H9 (cell line): Measurements from ENCODE around the gene USH2A. TPM values are rescaled to one million over a fixed set of nuclear protein-coding genes. Genes with fewer than 3 reads are reported as not detected.

ENCODE experiments used
- DNase-seq: peaks from one replicate; pipeline ENCODE4 v3.0.0-alpha.2; 2017
- H2AFZ ChIP-seq: one replicate; pipeline ENCODE4 v1.6.1; 2013; ENCODE audit warnings: mild to moderate bottlenecking, low read length, control low read depth, moderate library complexity
- H2AK5ac ChIP-seq: 2 replicates; pipeline ENCODE4 v1.6.1; 2013; ENCODE audit warnings: low read length, control low read depth, mixed read lengths; ENCODE audit not compliant: insufficient read length
- H2BK120ac ChIP-seq: one replicate; pipeline ENCODE4 v1.6.1; 2013; ENCODE audit warnings: low read depth, mild to moderate bottlenecking, low read length, control low read depth, inconsistent platforms; ENCODE audit not compliant: poor library complexity, severe bottlenecking
- H2BK12ac ChIP-seq: 2 replicates; pipeline ENCODE4 v1.6.1; 2013; ENCODE audit warnings: low read length, control low read depth, mixed read lengths, low read depth; ENCODE audit not compliant: insufficient read length
- H2BK15ac ChIP-seq: 2 replicates; pipeline ENCODE4 v1.6.1; 2013; ENCODE audit warnings: low read depth, low read length, control low read depth
- H2BK20ac ChIP-seq: one replicate; pipeline ENCODE4 v1.6.1; 2013; ENCODE audit warnings: low read depth, mild to moderate bottlenecking, low read length, control low read depth, inconsistent platforms; ENCODE audit not compliant: poor library complexity, severe bottlenecking
- H2BK5ac ChIP-seq: 2 replicates; pipeline ENCODE4 v1.6.1; 2013; ENCODE audit warnings: low read length, control low read depth, mixed read lengths; ENCODE audit not compliant: insufficient read length
- H3K14ac ChIP-seq: 2 replicates; pipeline ENCODE4 v1.6.1; 2013; ENCODE audit warnings: low read length, control low read depth; ENCODE audit not compliant: insufficient read depth
- H3K18ac ChIP-seq: 2 replicates; pipeline ENCODE4 v1.6.1; 2013; ENCODE audit warnings: low read depth, mild to moderate bottlenecking, mixed read lengths, low read length, control low read depth; ENCODE audit not compliant: insufficient read length
- H3K23ac ChIP-seq: 2 replicates; pipeline ENCODE4 v1.6.1; 2013; ENCODE audit warnings: low read length, control low read depth, mixed read lengths, low read depth; ENCODE audit not compliant: insufficient read length
- H3K23me2 ChIP-seq: 2 replicates; pipeline ENCODE4 v1.6.1; 2013; ENCODE audit warnings: low read depth, mild to moderate bottlenecking, mixed read lengths, low read length, control low read depth; ENCODE audit not compliant: insufficient read length, poor library complexity, severe bottlenecking
- H3K27ac ChIP-seq: 2 replicates; pipeline ENCODE4 v1.5.1; 2013; ENCODE audit warnings: low read length, control low read depth, mixed read lengths, low read depth; ENCODE audit not compliant: insufficient read length
- H3K27me3 ChIP-seq: 2 replicates; pipeline ENCODE4 v1.6.1; 2013; ENCODE audit warnings: low read length, control low read depth, inconsistent platforms; ENCODE audit not compliant: insufficient read depth
- H3K4ac ChIP-seq: 2 replicates; pipeline ENCODE4 v1.6.1; 2013; ENCODE audit warnings: low read depth, mild to moderate bottlenecking, control low read depth, inconsistent platforms, low read length, moderate library complexity
- H3K4me1 ChIP-seq: 2 replicates; pipeline ENCODE4 v1.6.1; 2013; ENCODE audit warnings: low read length, control low read depth, inconsistent platforms; ENCODE audit not compliant: insufficient read depth
- H3K4me2 ChIP-seq: 2 replicates; pipeline ENCODE4 v1.6.1; 2013; ENCODE audit warnings: low read length, control low read depth, mixed read lengths; ENCODE audit not compliant: insufficient read length, insufficient read depth
- H3K56ac ChIP-seq: 2 replicates; pipeline ENCODE4 v1.6.1; 2013; ENCODE audit warnings: low read depth, mild to moderate bottlenecking, mixed read lengths, low read length, control low read depth; ENCODE audit not compliant: insufficient read length
- H3K79me1 ChIP-seq: 2 replicates; pipeline ENCODE4 v1.6.1; 2013; ENCODE audit warnings: low read depth, mild to moderate bottlenecking, moderate library complexity, low read length, control low read depth, inconsistent platforms; ENCODE audit not compliant: insufficient read depth, poor library complexity, severe bottlenecking
- H3K79me2 ChIP-seq: 2 replicates; pipeline ENCODE4 v1.6.1; 2013; ENCODE audit warnings: low read length, control low read depth, inconsistent platforms; ENCODE audit not compliant: insufficient read depth
- H3K9ac ChIP-seq: 2 replicates; pipeline ENCODE4 v1.6.1; 2013; ENCODE audit warnings: low read length, control low read depth, mixed read lengths; ENCODE audit not compliant: insufficient read length; ENCODE audit errors: extremely low read depth
- H3K9me3 ChIP-seq: one replicate; pipeline ENCODE4 v1.6.1; 2013; ENCODE audit warnings: low read depth, low read length, inconsistent platforms; ENCODE audit not compliant: control insufficient read depth
- H3T11ph ChIP-seq: one replicate; pipeline ENCODE4 v1.6.1; 2013; ENCODE audit warnings: mild to moderate bottlenecking, low read length, control low read depth, inconsistent platforms
- H4K20me1 ChIP-seq: one replicate; pipeline ENCODE4 v1.6.1; 2013; ENCODE audit not compliant: control insufficient read depth, insufficient read length, insufficient read depth
- H4K5ac ChIP-seq: 2 replicates; pipeline ENCODE4 v1.6.1; 2013; ENCODE audit warnings: low read depth, mild to moderate bottlenecking, mixed read lengths, low read length, control low read depth; ENCODE audit not compliant: insufficient read length
- H4K8ac ChIP-seq: replicated peaks from 2 replicates; pipeline ENCODE4 v1.6.1; 2013; ENCODE audit warnings: low read length, control low read depth, mixed read lengths, low read depth; ENCODE audit not compliant: insufficient read length
- H4K91ac ChIP-seq: 2 replicates; pipeline ENCODE4 v1.6.1; 2013; ENCODE audit warnings: low read depth, mild to moderate bottlenecking, moderate library complexity, mixed read lengths, low read length, control low read depth; ENCODE audit not compliant: insufficient read length
- H3K27ac Mint-ChIP-seq, 3 experiments: 2 replicates in 2 of 3; 3 replicates in 1 of 3; pipeline ENCODE4 v1.8.0; 2020 to 2021; ENCODE audit warnings: mixed read lengths in 3 of 3, mild to moderate bottlenecking in 1 of 3, moderate library complexity in 1 of 3
- H3K27me3 Mint-ChIP-seq: 2 replicates; pipeline ENCODE4 v1.8.0; 2021; ENCODE audit warnings: low read depth, mild to moderate bottlenecking, moderate library complexity, mixed read lengths
- H3K36me3 Mint-ChIP-seq, 3 experiments: 2 replicates in 2 of 3; 3 replicates in 1 of 3; pipeline ENCODE4 v1.8.0; 2020 to 2021; ENCODE audit warnings: low read depth in 3 of 3, mixed read lengths in 3 of 3; ENCODE audit not compliant: insufficient read depth in 1 of 3
- H3K4me1 Mint-ChIP-seq, 2 experiments: 2 replicates each; pipeline ENCODE4 v1.8.0; 2020; ENCODE audit warnings: mixed read lengths in 2 of 2
- H3K4me3 Mint-ChIP-seq, 2 experiments: 2 replicates in 1 of 2; 3 replicates in 1 of 2; pipeline ENCODE4 v1.8.0; 2020 to 2021; ENCODE audit warnings: mild to moderate bottlenecking in 2 of 2, mixed read lengths in 2 of 2, moderate library complexity in 1 of 2
- H3K9me3 Mint-ChIP-seq, 2 experiments: 2 replicates in 1 of 2; 3 replicates in 1 of 2; pipeline ENCODE4 v1.8.0; 2020; ENCODE audit warnings: mild to moderate bottlenecking in 2 of 2, mixed read lengths in 2 of 2, moderate library complexity in 1 of 2
- CTCF ChIP-seq: fragments of 200-600 bp; sonication (generic); conservative IDR thresholded peaks from 3 replicates; pipeline ENCODE4 v1.8.0; 2021; ENCODE audit warnings: antibody characterized with exemption, mild to moderate bottlenecking
- WGBS: extraction: QIAGEN DNeasy Blood & Tissue Kit; methylation state at CpG from one replicate; pipeline ENCODE4 v1.1.7; 2013; ENCODE audit warnings: missing lambda C conversion rate, low lambda C conversion rate, mixed read lengths; ENCODE audit not compliant: insufficient read length; ENCODE audit errors: extremely low coverage; 5-methylcytosine and 5-hydroxymethylcytosine counted together
- total RNA-seq: library from RNA; stranded (reverse); gene quantifications from 2 replicates; pipeline ENCODE4 v1.2.1, GENCODE V29; 2021

Gene USH2A
- total RNA-seq, 1 experiment from 2014 or later, result 0.11 TPM

GRCh38 chr1:215728169-215728568, 695.1 kb downstream of the USH2A start:
- H3K9ac ChIP-seq, result no peak overlapping the region
- no peak overlapping the region for H4K5ac ChIP-seq
- no peaks in the 10 kb centered on the region for H4K20me1 ChIP-seq
- no peak overlapping the region for H3K23ac ChIP-seq
- no peak overlapping the region for H3K56ac ChIP-seq
- no peaks in the 10 kb centered on the region for H3K23me2 ChIP-seq
- Mint-ChIP-seq H3K27ac (no peak overlapping the region), H3K4me1 (no peaks in the 10 kb centered on the region), H3K36me3 (no peaks in the 10 kb centered on the region), H3K4me3 (no peak overlapping the region), H3K9me3 (no peaks in the 10 kb centered on the region), H3K27me3 (no peaks in the 10 kb centered on the region)
- no peak overlapping the region for H2BK5ac ChIP-seq
- H3K9me3 ChIP-seq, result no peaks in the 10 kb centered on the region
- TF ChIP-seq CTCF, result no peak
- H2BK15ac ChIP-seq, result no peak overlapping the region
- no peak overlapping the region for H3K14ac ChIP-seq
- DNase-seq, result no peak
- no peak overlapping the region for H3K4me2 ChIP-seq
- H4K8ac ChIP-seq, result no peak overlapping the region
- no peak overlapping the region for H3T11ph ChIP-seq
- WGBS, result no CpG with 5 or more reads among the region's 3 CpGs
- no peak overlapping the region for H2AK5ac ChIP-seq
- H2BK20ac ChIP-seq, result no peak overlapping the region
- H3K27me3 ChIP-seq, result no peaks in the 10 kb centered on the region
- no peak overlapping the region for H4K91ac ChIP-seq
- H3K4ac ChIP-seq, result no peak overlapping the region
- H3K18ac ChIP-seq, result no peak overlapping the region
- no peaks in the 10 kb centered on the region for H3K4me1 ChIP-seq
- no peaks in the 10 kb centered on the region for H3K79me2 ChIP-seq
- H3K79me1 ChIP-seq, result no peaks in the 10 kb centered on the region
- no peak overlapping the region for H2AFZ ChIP-seq
- no peak overlapping the region for H3K27ac ChIP-seq
- no peak overlapping the region for H2BK12ac ChIP-seq
- no peak overlapping the region for H2BK120ac ChIP-seq
